Stimulated activated CD4-positive, alpha-beta T cell treated with anti-CD3 and anti-CD28 coated beads, Interleukin-12 subunit alpha, Interleukin-12 subunit beta, amount 100 ng/mL, for 48 hours (primary cell): ENCODE measurements around the gene GRB10.

ENCODE experiments used
- DNase-seq, 3 donors: peaks; one replicate each; pipeline ENCODE4 v3.0.0-alpha.2; 2020; ENCODE audit warnings: low read depth in 2 of 3, low spot score in 1 of 3

Gene GRB10

GRCh38 chr7:50803359-50804337 lies 21.0 kb upstream of the GRB10 start:
- DNase-seq, result no peak

GRCh38 chr7:50801907-50802306 lies 19.2 kb upstream of the GRB10 start:
- DNase-seq, result no peak

GRCh38 chr7:50799873-50800272 lies 17.2 kb upstream of the GRB10 start:
- no peak for DNase-seq

GRCh38 chr7:50798126-50798525 lies 15.4 kb upstream of the GRB10 start:
- DNase-seq, result no peak

- no peak for DNase-seq
These were observed 13.1 kb upstream of the GRB10 start for GRCh38 chr7:50795831-50796230.

- no peak for DNase-seq
These were observed 12.6 kb upstream of the GRB10 start for GRCh38 chr7:50795253-50795652.

- no peak for DNase-seq
These were observed 11.4 kb upstream of the GRB10 start for GRCh38 chr7:50793947-50794570.

- DNase-seq, result no peak
These were observed 10.6 kb upstream of the GRB10 start for GRCh38 chr7:50793120-50793946.

GRCh38 chr7:50792342-50793119 lies 9.8 kb upstream of the GRB10 start:
- DNase-seq, result no peak

GRCh38 chr7:50791938-50792341 lies 9.2 kb upstream of the GRB10 start:
- no peak for DNase-seq

GRCh38 chr7:50791363-50791937 lies 8.8 kb upstream of the GRB10 start:
- no peak for DNase-seq

- DNase-seq, result no peak
These were observed 7.7 kb upstream of the GRB10 start for GRCh38 chr7:50790381-50790780.

GRCh38 chr7:50788382-50788781 lies 5.7 kb upstream of the GRB10 start:
- DNase-seq, result no peak

GRCh38 chr7:50787825-50788224 lies 5.1 kb upstream of the GRB10 start:
- no peak for DNase-seq

GRCh38 chr7:50785346-50785745 lies 2.6 kb upstream of the GRB10 start:
- no peak for DNase-seq

GRCh38 chr7:50783801-50784507 lies 1.3 kb upstream of the GRB10 start:
- DNase-seq, result no peak

- no peak for DNase-seq
These were observed 607 bp upstream of the GRB10 start for GRCh38 chr7:50783303-50783702.

- DNase-seq, result peak; percentile 8 to 35 (median 31)
These were observed 1.1 kb downstream of the GRB10 start for GRCh38 chr7:50781381-50782293.

GRCh38 chr7:50780436-50780835 lies 2.3 kb downstream of the GRB10 start:
- DNase-seq, result no peak
